Liver (tissue), 9 donors: Measurements from ENCODE around the gene KCP. TPM values are rescaled to one million over a fixed set of nuclear protein-coding genes. Genes with fewer than 3 reads are reported as not detected.

Experiments used
- DNase-seq: peaks from one replicate; pipeline ENCODE4 v3.0.0-alpha.2; 2017; ENCODE audit warnings: low spot score
- H3K27ac ChIP-seq, 2 donors: one replicate each; pipeline ENCODE4 v1.7.0; 2013; ENCODE audit warnings: inconsistent platforms in 2 of 2, low read length in 2 of 2, control low read depth in 1 of 2, low read depth in 1 of 2, mild to moderate bottlenecking in 1 of 2
- H3K27me3 ChIP-seq, 4 donors: one replicate each; pipeline versions ENCODE4 v1.6.1 to v1.7.0; 2013; ENCODE audit warnings: low read length in 3 of 4, inconsistent platforms in 1 of 4, mild to moderate bottlenecking in 1 of 4, moderate library complexity in 1 of 4; ENCODE audit not compliant: control insufficient read depth in 4 of 4, insufficient read depth in 4 of 4
- H3K36me3 ChIP-seq, 4 donors: one replicate each; pipeline versions ENCODE4 v1.6.1 to v1.7.0; 2013; ENCODE audit warnings: low read length in 3 of 4, mild to moderate bottlenecking in 3 of 4, low read depth in 1 of 4, moderate library complexity in 1 of 4; ENCODE audit not compliant: control insufficient read depth in 4 of 4, insufficient read depth in 3 of 4
- H3K4me1 ChIP-seq, 4 donors: one replicate each; pipeline versions ENCODE4 v1.6.1 to v1.7.0; 2013; ENCODE audit warnings: low read length in 3 of 4, mild to moderate bottlenecking in 3 of 4, moderate library complexity in 1 of 4; ENCODE audit not compliant: control insufficient read depth in 4 of 4, insufficient read depth in 4 of 4
- H3K4me3 ChIP-seq, 3 donors: one replicate each; pipeline versions ENCODE4 v1.6.1 to v1.7.0; 2013; ENCODE audit warnings: low read length in 3 of 3, control low read depth in 1 of 3, low read depth in 1 of 3, mild to moderate bottlenecking in 1 of 3
- H3K9ac ChIP-seq, 2 donors: one replicate each; pipeline ENCODE4 v1.7.0; 2013; ENCODE audit warnings: low read length in 2 of 2, mild to moderate bottlenecking in 2 of 2, moderate library complexity in 2 of 2, control low read depth in 1 of 2, low read depth in 1 of 2
- H3K9me3 ChIP-seq, 4 donors: one replicate each; pipeline versions ENCODE4 v1.6.1 to v1.7.0; 2013; ENCODE audit warnings: low read length in 3 of 4; ENCODE audit not compliant: control insufficient read depth in 4 of 4
- EGR1 ChIP-seq, 2 donors: IDR thresholded peaks; 2 replicates each; pipeline ENCODE4 v1.6.1; 2016 to 2018; ENCODE audit warnings: antibody characterized with exemption in 2 of 2, low read depth in 2 of 2
- FOXA1 ChIP-seq: IDR thresholded peaks from 2 replicates; pipeline ENCODE4 v1.6.1; 2016; ENCODE audit warnings: antibody characterized with exemption
- FOXA2 ChIP-seq: IDR thresholded peaks from 2 replicates; pipeline ENCODE4 v1.6.1; 2016; ENCODE audit warnings: antibody characterized with exemption
- GABPA ChIP-seq, 2 donors: IDR thresholded peaks in 1 of 2; conservative IDR thresholded peaks in 1 of 2; 2 replicates each; pipeline ENCODE4 v1.6.1; 2016; ENCODE audit warnings: antibody characterized with exemption in 2 of 2, mild to moderate bottlenecking in 1 of 2, moderate library complexity in 1 of 2
- HNF4A ChIP-seq, 2 donors: conservative IDR thresholded peaks; 2 replicates each; pipeline ENCODE4 v1.6.1; 2016; ENCODE audit warnings: antibody characterized with exemption in 2 of 2, mild to moderate bottlenecking in 2 of 2
- HNF4G ChIP-seq: IDR thresholded peaks from 2 replicates; pipeline ENCODE4 v1.6.1; 2016; ENCODE audit warnings: antibody characterized with exemption
- JUND ChIP-seq, 2 donors: IDR thresholded peaks; 2 replicates each; pipeline ENCODE4 v1.6.1; 2016; ENCODE audit warnings: antibody characterized with exemption in 2 of 2
- NR2F2 ChIP-seq: IDR thresholded peaks from 2 replicates; pipeline ENCODE4 v1.6.1; 2016; ENCODE audit warnings: antibody characterized with exemption
- RAD21 ChIP-seq, 2 donors: IDR thresholded peaks; 2 replicates each; pipeline ENCODE4 v1.6.1; 2016; ENCODE audit warnings: antibody characterized with exemption in 2 of 2, mild to moderate bottlenecking in 2 of 2
- RXRA ChIP-seq, 2 donors: IDR thresholded peaks; 2 replicates each; pipeline ENCODE4 v1.6.1; 2017 to 2018; ENCODE audit warnings: antibody characterized with exemption in 2 of 2, mild to moderate bottlenecking in 1 of 2
- SP1 ChIP-seq: IDR thresholded peaks from 2 replicates; pipeline ENCODE4 v1.6.1; 2018; ENCODE audit warnings: antibody characterized with exemption, mild to moderate bottlenecking
- TAF1 ChIP-seq: conservative IDR thresholded peaks from 2 replicates; pipeline ENCODE4 v1.6.1; 2016; ENCODE audit warnings: antibody characterized with exemption, mild to moderate bottlenecking
- YY1 ChIP-seq: IDR thresholded peaks from 2 replicates; pipeline ENCODE4 v1.6.1; 2016; ENCODE audit warnings: antibody characterized with exemption, mild to moderate bottlenecking
- WGBS: extraction: QIAGEN DNeasy Blood & Tissue Kit; methylation state at CpG from one replicate; pipeline ENCODE4 v1.1.7; 2013; 5-methylcytosine and 5-hydroxymethylcytosine counted together
- polyA plus RNA-seq, 2 donors: library from polyadenylated mRNA; stranded (reverse) in 1 of 2; unstranded in 1 of 2; fragments of 200-250 nt in 1 of 2; fragments of >200 nt in 1 of 2; fragmentation: Nextera tagmentation in 1 of 2; extraction: Ambion mirVana in 1 of 2; gene quantifications; one replicate each; pipeline versions ENCODE4 v1.2.1 to v1.2.3, GENCODE V29; 2013 to 2015
- total RNA-seq, 2 donors: library from RNA; depleted of rRNA; stranded (reverse); fragments of >200 nt; gene quantifications; one replicate each; pipeline ENCODE4 v1.2.3, GENCODE V29; 2014
- TF ChIP-seq, protein P1 (sequence below): IDR thresholded peaks from 2 replicates; pipeline ENCODE4 v1.6.1; 2016; ENCODE audit warnings: antibody characterized with exemption
- TF ChIP-seq, protein P2 (sequence below): IDR thresholded peaks from 2 replicates; pipeline ENCODE4 v1.6.1; 2016; ENCODE audit warnings: antibody characterized with exemption
- TF ChIP-seq, protein P3 (sequence below): IDR thresholded peaks from 2 replicates; pipeline ENCODE4 v1.6.1; 2016; ENCODE audit warnings: antibody characterized with exemption, mild to moderate bottlenecking
- TF ChIP-seq, protein P4 (sequence below): fragments of 150-350 bp; IDR thresholded peaks from 2 replicates; pipeline ENCODE4 v1.5.1; 2017; ENCODE audit warnings: improper control_type of control experiment, low read depth, low read length; ENCODE audit not compliant: missing input control
- TF ChIP-seq, protein P5 (sequence below): IDR thresholded peaks from 2 replicates; pipeline ENCODE4 v1.6.1; 2016; ENCODE audit warnings: antibody characterized with exemption
- donor health status: healthy.
- donor health status: healthy.
- donor health status: healthy.
- donor health status: healthy.
- donor health status: healthy.

Gene KCP
- total and polyA plus RNA-seq, 4 donors, result 0.02 to 0.08 (median 0.05) TPM; not detected in 1

DNA sequence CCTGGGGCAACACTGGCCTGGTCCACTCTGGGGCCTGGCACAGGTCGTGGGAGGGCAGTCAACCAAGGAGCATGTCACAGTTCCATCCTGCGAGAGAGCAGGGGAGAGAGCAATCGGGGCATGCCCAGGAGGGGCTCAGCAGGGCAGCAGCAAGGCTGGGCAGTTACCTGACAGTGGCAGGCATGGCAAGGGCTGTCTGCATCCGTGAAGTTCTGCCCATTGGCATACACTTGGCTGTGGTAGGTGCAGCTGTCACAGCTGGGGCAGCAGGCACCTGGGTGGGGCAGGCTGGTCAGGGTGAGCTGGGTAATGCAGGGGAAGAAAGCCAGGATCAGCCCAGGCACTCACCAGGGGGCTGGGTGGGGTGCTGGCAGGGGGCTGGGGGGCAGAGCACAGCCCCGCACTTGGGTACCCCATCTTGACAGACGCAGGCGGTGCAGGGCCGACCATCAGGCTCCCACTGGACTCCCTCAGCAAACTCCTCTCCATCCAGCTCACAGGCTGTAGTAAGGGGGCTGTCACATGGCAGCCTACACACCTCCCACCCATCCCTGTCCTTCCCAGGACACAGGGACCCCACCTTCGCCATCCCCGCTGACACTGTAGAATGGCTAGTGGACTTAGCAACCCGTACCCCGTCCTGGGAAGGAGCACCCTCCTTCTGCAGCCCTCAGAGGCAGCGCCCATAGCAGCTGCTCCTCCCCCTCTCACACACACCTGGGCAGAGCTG is 17.8 kb downstream of the KCP start (continued):
- TF ChIP-seq, protein P1, sequence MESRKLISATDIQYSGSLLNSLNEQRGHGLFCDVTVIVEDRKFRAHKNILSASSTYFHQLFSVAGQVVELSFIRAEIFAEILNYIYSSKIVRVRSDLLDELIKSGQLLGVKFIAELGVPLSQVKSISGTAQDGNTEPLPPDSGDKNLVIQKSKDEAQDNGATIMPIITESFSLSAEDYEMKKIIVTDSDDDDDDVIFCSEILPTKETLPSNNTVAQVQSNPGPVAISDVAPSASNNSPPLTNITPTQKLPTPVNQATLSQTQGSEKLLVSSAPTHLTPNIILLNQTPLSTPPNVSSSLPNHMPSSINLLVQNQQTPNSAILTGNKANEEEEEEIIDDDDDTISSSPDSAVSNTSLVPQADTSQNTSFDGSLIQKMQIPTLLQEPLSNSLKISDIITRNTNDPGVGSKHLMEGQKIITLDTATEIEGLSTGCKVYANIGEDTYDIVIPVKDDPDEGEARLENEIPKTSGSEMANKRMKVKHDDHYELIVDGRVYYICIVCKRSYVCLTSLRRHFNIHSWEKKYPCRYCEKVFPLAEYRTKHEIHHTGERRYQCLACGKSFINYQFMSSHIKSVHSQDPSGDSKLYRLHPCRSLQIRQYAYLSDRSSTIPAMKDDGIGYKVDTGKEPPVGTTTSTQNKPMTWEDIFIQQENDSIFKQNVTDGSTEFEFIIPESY, result no peak
- TF ChIP-seq YY1 (no peak), SP1 (no peak)

DNA sequence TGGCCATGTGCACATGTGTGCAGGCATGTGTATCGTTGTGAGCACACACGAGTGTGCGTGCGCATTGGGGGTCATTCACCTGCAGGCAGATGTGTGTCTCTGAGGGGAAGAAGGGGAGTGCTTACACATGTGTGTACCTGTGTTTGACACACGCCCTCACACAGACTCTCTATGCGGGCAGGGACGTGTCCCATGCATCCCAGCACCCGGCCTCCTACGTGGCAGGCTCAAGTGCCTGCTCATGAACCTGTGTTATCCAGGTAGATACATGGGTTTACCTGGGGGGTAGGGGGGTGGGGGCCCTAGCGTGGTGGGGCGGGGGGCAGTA is 18.6 kb downstream of the KCP start:
- H3K9me3 ChIP-seq, result no peaks in the 10 kb centered on the region
- H3K36me3 ChIP-seq, result no peaks in the 10 kb centered on the region
- 88% methylated on average over 11 of the region's 11 CpGs for WGBS
- H3K4me1 ChIP-seq, result peaks cover 0 to 3% (median 1%) of the 10 kb centered on the region in 4 donors
- TF ChIP-seq FOXA1, result no peak
- no peak for TF ChIP-seq FOXA2
- TF ChIP-seq, protein P2, sequence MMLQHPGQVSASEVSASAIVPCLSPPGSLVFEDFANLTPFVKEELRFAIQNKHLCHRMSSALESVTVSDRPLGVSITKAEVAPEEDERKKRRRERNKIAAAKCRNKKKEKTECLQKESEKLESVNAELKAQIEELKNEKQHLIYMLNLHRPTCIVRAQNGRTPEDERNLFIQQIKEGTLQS, result no peak
- no peak for TF ChIP-seq YY1
- no peak for TF ChIP-seq RAD21 (IDR thresholded peaks at IDR 0.05)
- no peak for TF ChIP-seq JUND (IDR thresholded peaks at IDR 0.05)
- TF ChIP-seq SP1, result no peak
- no peak for TF ChIP-seq GABPA (IDR thresholded peaks at IDR 0.05 in 1 of 2, conservative IDR thresholded peaks at IDR 0.05 in 1 of 2)
- no peak for TF ChIP-seq HNF4A (conservative IDR thresholded peaks at IDR 0.05)
- TF ChIP-seq HNF4G, result no peak
- TF ChIP-seq, protein P1, result no peak
- no peak for TF ChIP-seq NR2F2
- TF ChIP-seq, protein P3, sequence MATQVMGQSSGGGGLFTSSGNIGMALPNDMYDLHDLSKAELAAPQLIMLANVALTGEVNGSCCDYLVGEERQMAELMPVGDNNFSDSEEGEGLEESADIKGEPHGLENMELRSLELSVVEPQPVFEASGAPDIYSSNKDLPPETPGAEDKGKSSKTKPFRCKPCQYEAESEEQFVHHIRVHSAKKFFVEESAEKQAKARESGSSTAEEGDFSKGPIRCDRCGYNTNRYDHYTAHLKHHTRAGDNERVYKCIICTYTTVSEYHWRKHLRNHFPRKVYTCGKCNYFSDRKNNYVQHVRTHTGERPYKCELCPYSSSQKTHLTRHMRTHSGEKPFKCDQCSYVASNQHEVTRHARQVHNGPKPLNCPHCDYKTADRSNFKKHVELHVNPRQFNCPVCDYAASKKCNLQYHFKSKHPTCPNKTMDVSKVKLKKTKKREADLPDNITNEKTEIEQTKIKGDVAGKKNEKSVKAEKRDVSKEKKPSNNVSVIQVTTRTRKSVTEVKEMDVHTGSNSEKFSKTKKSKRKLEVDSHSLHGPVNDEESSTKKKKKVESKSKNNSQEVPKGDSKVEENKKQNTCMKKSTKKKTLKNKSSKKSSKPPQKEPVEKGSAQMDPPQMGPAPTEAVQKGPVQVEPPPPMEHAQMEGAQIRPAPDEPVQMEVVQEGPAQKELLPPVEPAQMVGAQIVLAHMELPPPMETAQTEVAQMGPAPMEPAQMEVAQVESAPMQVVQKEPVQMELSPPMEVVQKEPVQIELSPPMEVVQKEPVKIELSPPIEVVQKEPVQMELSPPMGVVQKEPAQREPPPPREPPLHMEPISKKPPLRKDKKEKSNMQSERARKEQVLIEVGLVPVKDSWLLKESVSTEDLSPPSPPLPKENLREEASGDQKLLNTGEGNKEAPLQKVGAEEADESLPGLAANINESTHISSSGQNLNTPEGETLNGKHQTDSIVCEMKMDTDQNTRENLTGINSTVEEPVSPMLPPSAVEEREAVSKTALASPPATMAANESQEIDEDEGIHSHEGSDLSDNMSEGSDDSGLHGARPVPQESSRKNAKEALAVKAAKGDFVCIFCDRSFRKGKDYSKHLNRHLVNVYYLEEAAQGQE, result no peak
- no peak for TF ChIP-seq EGR1 (IDR thresholded peaks at IDR 0.05; ENCODE audit: low read depth in 2 of 2)
- TF ChIP-seq TAF1, result no peak
- TF ChIP-seq, protein P4, sequence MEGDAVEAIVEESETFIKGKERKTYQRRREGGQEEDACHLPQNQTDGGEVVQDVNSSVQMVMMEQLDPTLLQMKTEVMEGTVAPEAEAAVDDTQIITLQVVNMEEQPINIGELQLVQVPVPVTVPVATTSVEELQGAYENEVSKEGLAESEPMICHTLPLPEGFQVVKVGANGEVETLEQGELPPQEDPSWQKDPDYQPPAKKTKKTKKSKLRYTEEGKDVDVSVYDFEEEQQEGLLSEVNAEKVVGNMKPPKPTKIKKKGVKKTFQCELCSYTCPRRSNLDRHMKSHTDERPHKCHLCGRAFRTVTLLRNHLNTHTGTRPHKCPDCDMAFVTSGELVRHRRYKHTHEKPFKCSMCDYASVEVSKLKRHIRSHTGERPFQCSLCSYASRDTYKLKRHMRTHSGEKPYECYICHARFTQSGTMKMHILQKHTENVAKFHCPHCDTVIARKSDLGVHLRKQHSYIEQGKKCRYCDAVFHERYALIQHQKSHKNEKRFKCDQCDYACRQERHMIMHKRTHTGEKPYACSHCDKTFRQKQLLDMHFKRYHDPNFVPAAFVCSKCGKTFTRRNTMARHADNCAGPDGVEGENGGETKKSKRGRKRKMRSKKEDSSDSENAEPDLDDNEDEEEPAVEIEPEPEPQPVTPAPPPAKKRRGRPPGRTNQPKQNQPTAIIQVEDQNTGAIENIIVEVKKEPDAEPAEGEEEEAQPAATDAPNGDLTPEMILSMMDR, result no peak
- TF ChIP-seq, protein P5, sequence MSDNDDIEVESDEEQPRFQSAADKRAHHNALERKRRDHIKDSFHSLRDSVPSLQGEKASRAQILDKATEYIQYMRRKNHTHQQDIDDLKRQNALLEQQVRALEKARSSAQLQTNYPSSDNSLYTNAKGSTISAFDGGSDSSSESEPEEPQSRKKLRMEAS, result no peak
- no peak for TF ChIP-seq RXRA (IDR thresholded peaks at IDR 0.05)
- no peak overlapping the region for H3K4me3 ChIP-seq
- no peak for DNase-seq
- no peaks in the 10 kb centered on the region for H3K27me3 ChIP-seq
- no peak overlapping the region for H3K9ac ChIP-seq
- no peak overlapping the region for H3K27ac ChIP-seq
